Bronchial epithelial cell (primary cell): ENCODE data around the gene FAM120A. TPM values are rescaled to one million over a fixed set of nuclear protein-coding genes. Genes with fewer than 3 reads are reported as not detected.

Source experiments
- DNase-seq: peaks from one replicate; pipeline ENCODE4 v3.0.0-alpha.2; 2010; ENCODE audit warnings: low read depth
- FAIRE-seq: peaks from 2 replicates; lab custom pipeline; 2011; peaks lifted over from hg19 to GRCh38; lab: Jason Lieb, UNC
- H3K27me3 ChIP-seq: 2 replicates; pipeline ENCODE4 v1.5.1; 2011; ENCODE audit warnings: low read length; ENCODE audit not compliant: control insufficient read depth, insufficient read depth
- H3K36me3 ChIP-seq: 2 replicates; pipeline ENCODE4 v1.5.1; 2011; ENCODE audit warnings: low read length; ENCODE audit not compliant: control insufficient read depth, insufficient read depth
- H3K4me3 ChIP-seq: 2 replicates; pipeline ENCODE4 v1.5.1; 2011; ENCODE audit warnings: mild to moderate bottlenecking, low read depth, low read length, control low read depth
- CTCF ChIP-seq: IDR thresholded peaks from 2 replicates; pipeline ENCODE4 v1.5.1; 2011; ENCODE audit warnings: mild to moderate bottlenecking, moderate library complexity, low read length, control low read depth, inconsistent platforms; ENCODE audit not compliant: insufficient read depth, severe bottlenecking
- total RNA-seq: library from RNA; depleted of rRNA; stranded (reverse); fragments of >200 nt; gene quantifications from 2 replicates; pipeline ENCODE4 v1.2.1, GENCODE V29; 2014

The FAM120A gene
- total RNA-seq, 1 donor from 2014 or later = 69.0 TPM

DNA sequence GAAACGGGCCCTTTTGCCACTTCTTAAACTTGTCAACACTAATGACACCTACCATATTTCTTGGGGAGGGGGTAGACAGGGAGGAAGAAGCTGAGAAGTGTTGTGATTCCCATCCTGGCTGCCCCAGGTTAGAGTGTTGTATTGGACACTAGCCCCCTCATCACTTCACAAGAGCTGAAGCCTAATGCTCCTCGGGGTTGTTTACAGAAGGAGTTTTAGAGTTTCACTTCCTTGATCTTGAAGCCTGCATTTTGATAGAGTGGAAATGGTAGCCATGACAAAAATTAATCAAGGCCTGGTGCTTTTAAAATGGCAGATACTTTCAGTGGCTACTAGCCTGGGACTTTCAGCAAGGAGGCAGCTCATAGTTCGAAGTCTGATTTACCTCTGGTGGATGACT is 12.9 kb downstream of the FAM120A start:
- no peaks in the 10 kb centered on the region for H3K36me3 ChIP-seq
- no peak overlapping the region for H3K4me3 ChIP-seq
- FAIRE-seq (no peak), DNase-seq (no peak)
- no peak for TF ChIP-seq CTCF
- no peaks in the 10 kb centered on the region for H3K27me3 ChIP-seq

DNA sequence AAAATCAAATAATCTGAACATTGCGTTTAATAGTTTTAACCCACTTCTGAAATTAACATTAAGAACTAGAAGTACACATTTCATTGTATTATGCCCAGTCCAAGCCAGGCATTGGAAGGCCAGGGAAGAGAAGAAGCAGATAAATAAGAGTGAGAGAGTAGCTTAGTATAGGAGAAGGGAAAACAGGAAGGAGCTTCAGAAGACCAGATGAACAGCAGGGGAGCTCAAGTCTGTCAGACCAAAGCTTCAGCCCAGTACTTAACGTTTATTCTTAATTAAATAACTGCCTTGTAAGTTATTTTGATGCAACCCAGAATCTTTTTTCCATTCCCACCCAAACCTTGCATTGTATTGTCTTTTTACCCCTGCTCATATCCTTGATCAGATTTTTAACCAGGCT is 13.4 kb downstream of the FAM120A start:
- TF ChIP-seq CTCF = no peak
- FAIRE-seq (no peak), DNase-seq (no peak)
- no peaks in the 10 kb centered on the region for H3K36me3 ChIP-seq
- no peak overlapping the region for H3K4me3 ChIP-seq
- H3K27me3 ChIP-seq = no peaks in the 10 kb centered on the region

DNA sequence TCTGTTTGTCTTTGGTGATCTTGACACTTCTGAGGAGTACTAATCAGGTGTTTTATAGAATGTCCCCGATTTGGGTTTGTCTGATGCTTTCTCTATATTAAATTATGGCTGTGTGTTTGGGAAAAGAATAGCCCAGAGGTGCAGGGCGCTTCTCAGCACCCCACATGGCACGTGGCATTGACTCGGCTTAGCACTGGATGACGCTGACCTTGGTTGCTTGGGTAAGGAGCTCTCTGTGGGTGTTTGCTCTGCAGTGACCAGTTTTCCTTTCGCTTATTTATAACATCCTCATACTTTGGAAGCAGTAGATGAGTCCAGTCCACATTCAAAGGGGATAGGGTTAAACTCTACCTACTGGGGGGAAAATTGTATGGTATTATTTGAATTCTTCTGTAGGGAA is 14.4 kb downstream of the FAM120A start:
- no peak for TF ChIP-seq CTCF
- Histone ChIP-seq H3K27me3 (no peaks in the 10 kb centered on the region), H3K4me3 (no peak overlapping the region), H3K36me3 (no peaks in the 10 kb centered on the region)
- FAIRE-seq (no peak), DNase-seq (no peak)

- no peaks in the 10 kb centered on the region for H3K36me3 ChIP-seq
- no peak overlapping the region for H3K4me3 ChIP-seq
- DNase-seq = peak; percentile 22
- TF ChIP-seq CTCF = no peak
- H3K27me3 ChIP-seq = no peaks in the 10 kb centered on the region
- no peak for FAIRE-seq
Observed at GRCh38 chr9:93466416-93467061, 15.1 kb downstream of the FAM120A start.

GRCh38 chr9:93467062-93467416 is 15.6 kb downstream of the FAM120A start:
- Histone ChIP-seq H3K36me3 (no peaks in the 10 kb centered on the region), H3K4me3 (no peak overlapping the region), H3K27me3 (no peaks in the 10 kb centered on the region)
- no peak for TF ChIP-seq CTCF
- FAIRE-seq (no peak), DNase-seq (peak; percentile 55)

GRCh38 chr9:93467462-93467861 is 16.0 kb downstream of the FAM120A start:
- Histone ChIP-seq H3K4me3 (no peak overlapping the region), H3K27me3 (no peaks in the 10 kb centered on the region), H3K36me3 (no peaks in the 10 kb centered on the region)
- DNase-seq (peak; percentile 31), FAIRE-seq (no peak)
- no peak for TF ChIP-seq CTCF
